22Rv1 (cell line): ENCODE measurements around the gene RAB4B.
A peak's percentile ranks its signal among the peaks of the same experiment; 100 is the strongest.
"Not testable (repeated sequence)": the region's sequence is repeated elsewhere in the genome, so short reads cannot be mapped to it uniquely, and the experiment has no call there.

Experiments
- H3K27ac ChIP-seq: fragments of 450-650 bp; 2 replicates; pipeline ENCODE4 v1.5.1; 2017
- ZFX ChIP-seq: fragments of 450-650 bp; IDR thresholded peaks from 2 replicates; pipeline ENCODE4 v1.6.1; 2017; ENCODE audit warnings: antibody characterized with exemption, borderline replicate concordance
- TF ChIP-seq, protein P1 (sequence below): fragments of 450-650 bp; IDR thresholded peaks from 2 replicates; pipeline ENCODE4 v1.5.1; 2017; ENCODE audit warnings: mild to moderate bottlenecking

RAB4B gene

DNA sequence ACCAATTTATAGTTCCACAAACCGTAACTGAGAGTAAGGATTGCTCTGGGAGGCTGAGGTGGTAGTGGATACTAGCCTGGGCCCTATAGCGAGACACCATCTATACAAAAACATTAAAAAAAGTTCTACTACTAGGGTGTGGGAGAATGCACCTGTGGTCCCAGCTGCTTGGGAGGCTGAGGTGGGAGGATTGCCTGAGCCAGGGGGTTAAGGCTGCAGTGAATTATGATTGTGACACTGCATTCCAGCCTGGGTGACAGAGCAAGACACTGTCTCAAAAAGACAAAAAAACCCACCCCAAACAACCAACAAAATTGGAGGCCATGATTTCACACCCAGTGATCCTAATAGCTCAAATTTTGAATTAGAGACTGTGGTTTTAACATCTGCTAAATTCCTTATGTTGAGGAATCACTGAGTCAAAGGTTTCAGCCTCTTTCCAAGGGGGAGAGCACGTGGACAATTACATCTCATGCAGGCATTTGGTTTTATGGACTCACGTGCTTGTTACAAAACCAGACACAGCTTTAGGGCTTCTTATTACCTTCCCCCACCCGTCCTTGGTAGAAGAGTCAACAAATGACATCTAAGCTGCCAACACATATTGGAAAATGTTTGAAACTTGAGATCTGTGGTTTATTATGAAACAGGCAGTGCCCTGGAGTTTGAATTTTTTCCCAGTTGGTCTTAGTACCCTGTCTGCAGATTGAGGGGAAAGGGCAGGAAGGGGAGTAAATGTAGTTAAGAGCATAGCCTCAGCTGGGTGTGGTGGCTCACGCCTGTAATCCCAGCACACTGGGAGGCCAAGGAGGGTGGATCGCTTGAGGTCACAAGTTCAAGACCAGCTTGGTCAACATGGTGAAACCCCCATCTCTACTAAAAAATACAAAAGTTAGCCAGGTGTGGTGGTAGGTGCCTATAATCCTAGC lies 53.7 kb downstream of the RAB4B start:
- TF ChIP-seq, protein P1, sequence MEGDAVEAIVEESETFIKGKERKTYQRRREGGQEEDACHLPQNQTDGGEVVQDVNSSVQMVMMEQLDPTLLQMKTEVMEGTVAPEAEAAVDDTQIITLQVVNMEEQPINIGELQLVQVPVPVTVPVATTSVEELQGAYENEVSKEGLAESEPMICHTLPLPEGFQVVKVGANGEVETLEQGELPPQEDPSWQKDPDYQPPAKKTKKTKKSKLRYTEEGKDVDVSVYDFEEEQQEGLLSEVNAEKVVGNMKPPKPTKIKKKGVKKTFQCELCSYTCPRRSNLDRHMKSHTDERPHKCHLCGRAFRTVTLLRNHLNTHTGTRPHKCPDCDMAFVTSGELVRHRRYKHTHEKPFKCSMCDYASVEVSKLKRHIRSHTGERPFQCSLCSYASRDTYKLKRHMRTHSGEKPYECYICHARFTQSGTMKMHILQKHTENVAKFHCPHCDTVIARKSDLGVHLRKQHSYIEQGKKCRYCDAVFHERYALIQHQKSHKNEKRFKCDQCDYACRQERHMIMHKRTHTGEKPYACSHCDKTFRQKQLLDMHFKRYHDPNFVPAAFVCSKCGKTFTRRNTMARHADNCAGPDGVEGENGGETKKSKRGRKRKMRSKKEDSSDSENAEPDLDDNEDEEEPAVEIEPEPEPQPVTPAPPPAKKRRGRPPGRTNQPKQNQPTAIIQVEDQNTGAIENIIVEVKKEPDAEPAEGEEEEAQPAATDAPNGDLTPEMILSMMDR, result no peak
- TF ChIP-seq ZFX, result no peak
- 0 out of 2 replicates have a peak overlapping the region, but pooled peaks have one; percentile 14 for H3K27ac ChIP-seq

DNA sequence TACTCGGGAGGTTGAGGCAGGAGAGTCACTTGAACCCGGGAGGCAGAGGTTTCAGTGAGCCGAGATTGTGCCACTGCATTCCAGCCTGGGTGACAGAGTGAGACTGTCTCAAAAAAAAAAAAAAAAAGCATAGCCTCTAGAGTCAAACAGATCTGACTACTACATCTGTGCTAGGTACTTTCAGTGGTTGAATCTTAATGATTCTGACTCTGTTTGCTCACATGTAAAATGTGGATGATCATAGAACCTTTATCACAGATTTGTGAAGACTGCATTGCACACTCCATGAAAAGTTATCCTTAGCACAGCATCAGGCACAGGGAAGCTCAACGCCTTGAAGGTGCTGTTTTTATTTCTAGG lies 54.4 kb downstream of the RAB4B start:
- H3K27ac ChIP-seq, result not testable (repeated sequence)

DNA sequence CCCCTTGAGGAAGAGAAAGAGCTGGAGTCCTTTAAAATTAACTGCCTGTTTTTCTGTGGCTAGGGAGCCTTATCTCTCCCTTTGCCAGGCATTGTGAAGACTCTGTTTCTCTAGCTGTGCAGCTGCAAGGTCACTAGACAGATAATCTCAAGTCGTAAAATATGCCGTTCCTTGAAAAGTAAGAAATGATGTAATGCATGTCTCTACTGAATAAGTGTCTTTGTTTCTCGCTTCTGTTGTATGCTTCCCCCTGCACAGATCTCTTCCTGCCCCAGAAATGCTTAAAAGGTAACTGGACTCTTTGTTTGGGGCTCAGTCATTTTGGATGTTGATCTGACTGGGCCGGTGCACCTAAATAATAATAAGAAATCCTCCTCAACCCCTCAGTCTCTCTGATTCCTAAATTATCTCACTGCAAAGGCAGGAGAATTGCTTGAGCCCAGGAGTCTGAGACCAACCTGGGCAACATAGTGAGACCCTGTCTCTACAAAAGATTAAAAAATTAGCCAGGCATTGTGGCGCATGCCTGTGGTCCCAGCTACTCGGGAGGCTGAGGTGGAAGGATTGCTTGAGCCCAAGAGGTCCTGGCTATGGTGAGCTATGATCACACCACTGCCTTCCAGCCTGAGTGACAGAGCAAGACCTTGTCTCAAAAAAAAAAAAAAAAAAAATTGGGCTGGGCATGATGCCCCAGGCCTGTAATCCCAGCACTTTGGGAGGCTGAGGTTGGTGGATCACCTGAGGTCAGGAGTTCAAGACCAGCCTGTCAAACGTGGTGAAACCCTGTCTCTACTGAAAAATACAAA lies 55.9 kb downstream of the RAB4B start:
- H3K27ac ChIP-seq, result not testable (repeated sequence)

DNA sequence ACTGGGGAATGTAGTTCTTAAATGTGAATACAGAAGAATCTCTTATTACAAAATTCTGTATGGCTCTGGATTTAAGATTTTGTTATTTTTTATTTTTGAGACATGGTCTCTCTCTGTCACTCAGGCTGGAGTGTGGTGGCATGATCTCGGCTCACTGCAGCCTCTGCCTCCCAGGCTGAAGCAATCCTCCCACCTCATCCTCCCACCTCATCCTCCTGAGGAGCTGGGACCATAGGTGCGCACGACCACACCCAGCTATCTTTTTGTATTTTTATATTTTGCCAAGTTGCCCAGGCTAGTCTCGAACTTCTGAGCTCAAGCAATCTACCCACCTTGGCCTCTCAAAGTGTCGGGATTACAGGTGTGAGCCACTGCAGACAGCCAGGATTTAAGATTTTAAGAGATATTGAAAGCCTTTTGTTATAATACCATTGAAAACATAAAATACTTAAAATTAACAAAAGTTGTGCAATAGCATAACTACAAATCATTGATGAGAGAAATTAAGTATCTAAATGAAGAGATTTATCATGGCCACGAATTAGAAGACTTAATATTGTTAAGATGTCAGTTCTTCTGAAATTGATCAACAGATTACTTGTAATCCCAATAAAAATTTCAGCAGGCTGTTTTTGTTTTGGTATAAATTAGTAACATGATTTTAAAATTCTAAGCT lies 58.8 kb downstream of the RAB4B start:
- TF ChIP-seq, protein P1, result no peak
- TF ChIP-seq ZFX, result no peak

DNA sequence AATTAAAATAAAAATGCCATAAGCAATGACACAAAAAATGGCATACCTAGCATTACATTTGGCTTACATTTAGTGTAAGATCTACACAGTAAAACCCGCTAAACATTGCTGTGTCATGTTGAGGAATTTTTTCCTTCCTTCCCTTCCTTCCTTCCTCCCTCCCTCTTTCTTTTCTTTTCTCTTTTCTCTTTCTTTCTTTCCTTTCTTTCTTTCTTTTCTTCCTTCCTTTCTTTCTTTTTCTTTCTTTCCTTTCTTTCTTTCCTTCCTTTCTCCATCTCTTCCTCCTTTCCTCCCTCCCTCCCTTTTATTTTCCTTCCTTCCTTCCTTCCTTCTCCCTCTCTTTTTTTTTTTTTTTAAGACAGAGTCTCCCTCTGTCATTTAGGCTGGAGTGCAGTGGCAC lies 60.4 kb downstream of the RAB4B start:
- not testable (repeated sequence) for H3K27ac ChIP-seq

More for the DNA sequence above, 58.8 kb downstream of the RAB4B start:
- no peak overlapping the region for H3K27ac ChIP-seq

DNA sequence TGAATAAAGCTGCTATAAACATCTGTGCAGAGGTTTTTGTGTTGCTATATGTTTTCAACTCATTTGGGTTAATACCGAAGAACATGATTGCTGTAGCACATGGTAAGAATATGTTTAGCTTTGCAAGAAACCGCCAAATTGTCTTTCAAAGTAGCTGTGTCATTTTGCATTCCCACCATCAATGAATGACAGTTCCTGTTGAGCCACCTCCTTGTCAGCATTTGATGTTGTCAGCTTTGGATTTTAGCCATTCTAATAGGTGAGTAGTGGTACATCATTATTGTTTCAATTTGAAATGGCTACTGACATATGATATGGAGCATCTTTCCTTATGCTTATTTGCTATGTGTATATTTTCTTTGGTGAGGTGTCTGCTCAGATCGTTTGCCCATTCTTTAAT lies 64.0 kb downstream of the RAB4B start:
- H3K27ac ChIP-seq, result not testable (repeated sequence)

DNA sequence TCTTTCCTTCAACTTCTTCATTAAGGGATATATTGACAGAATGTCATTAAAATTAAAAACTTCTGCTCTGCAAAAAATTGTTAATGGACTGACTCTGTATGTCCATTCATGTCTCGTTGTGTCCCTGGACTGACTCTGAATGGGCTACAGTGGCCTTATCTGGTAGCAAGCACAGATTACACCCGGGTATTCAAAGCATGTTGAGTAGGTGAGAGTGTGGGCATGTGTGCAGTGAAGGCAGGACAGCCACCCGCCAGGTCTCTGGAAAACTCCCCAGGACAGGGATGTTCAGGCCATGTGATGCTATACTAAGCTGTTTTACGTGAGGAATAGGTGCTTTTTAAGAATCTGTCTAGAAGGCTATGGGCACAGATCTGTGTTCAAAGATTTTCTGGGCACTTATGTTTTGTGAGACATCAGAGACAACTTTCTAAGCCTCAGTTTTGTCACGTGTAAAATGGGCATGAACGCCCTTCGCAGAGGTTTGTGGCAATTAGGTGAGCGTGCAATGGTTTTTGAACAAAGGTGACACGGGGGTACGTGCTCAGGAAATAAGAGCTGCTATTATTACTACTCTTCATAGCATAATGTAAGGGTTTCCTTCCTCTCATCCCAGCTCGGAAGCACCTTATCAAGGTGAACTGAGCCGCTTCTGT lies 65.1 kb downstream of the RAB4B start:
- not testable (repeated sequence) for H3K27ac ChIP-seq

DNA sequence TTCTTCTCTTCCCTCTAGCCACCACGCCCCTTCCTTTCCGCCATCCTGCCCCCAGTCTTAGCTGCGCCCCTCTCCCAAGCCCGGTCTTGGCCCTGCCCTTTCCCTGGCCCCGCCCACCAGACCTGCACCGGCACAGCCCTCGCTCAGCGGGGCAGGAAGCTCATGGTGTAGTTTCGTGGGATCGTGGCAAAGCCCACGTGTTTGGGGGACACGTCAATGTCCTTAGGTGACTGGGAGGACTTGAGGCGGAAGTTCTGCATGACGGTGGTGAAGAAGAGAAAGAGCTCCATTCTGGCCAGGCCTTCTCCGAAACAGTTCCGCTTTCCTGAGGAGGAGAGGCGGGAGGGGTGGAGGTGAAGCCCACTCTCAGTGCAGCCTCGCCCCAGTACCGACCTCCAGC lies 65.6 kb downstream of the RAB4B start:
- H3K27ac ChIP-seq, result not testable (repeated sequence)
